HCT116 (cell line): Measurements from ENCODE around the gene CD300LB.

Experiments
- CTCF ChIP-seq, 3 experiments: fragments of 200-600 bp in 1 of 3; sonication (generic) in 1 of 3; IDR thresholded peaks in 2 of 3; conservative IDR thresholded peaks in 1 of 3; 2 replicates each; pipeline ENCODE4 v1.5.1; 2012 to 2017; ENCODE audit warnings: low read depth in 2 of 3, low read length in 2 of 3, antibody characterized with exemption in 1 of 3, borderline replicate concordance in 1 of 3, control low read depth in 1 of 3, mild to moderate bottlenecking in 1 of 3, mixed read lengths in 1 of 3, mixed run types in 1 of 3, moderate library complexity in 1 of 3; ENCODE audit not compliant: insufficient read depth in 1 of 3
- POLR2A ChIP-seq: IDR thresholded peaks from 2 replicates; pipeline ENCODE4 v1.7.0; 2011; ENCODE audit warnings: borderline replicate concordance; ENCODE audit not compliant: insufficient read depth, insufficient read length; ENCODE audit errors: extremely low read depth

GRCh38 chr17:74527756-74528155 is 3.5 kb downstream of the CD300LB start:
- no peak for TF ChIP-seq CTCF (IDR thresholded peaks at IDR 0.05 in 2 of 3, conservative IDR thresholded peaks at IDR 0.05 in 1 of 3; ENCODE audit: borderline replicate concordance in 1 of 3, insufficient read depth in 1 of 3, low read depth in 2 of 3, low read length in 2 of 3)
- TF ChIP-seq POLR2A, result no peak
